IMR-90 (cell line): Measurements from ENCODE around the gene OCLN. TPM values are rescaled to one million over a fixed set of nuclear protein-coding genes. Genes with fewer than 3 reads are reported as not detected.

Experiments
- ATAC-seq: fragments of 200-7000 bp; cut with Tn5 transposase; 2 replicates; pipeline ENCODE4 v1.9.1; 2020; ENCODE audit warnings: low read depth, mild to moderate bottlenecking, moderate library complexity
- BruUV-seq: library from RNA; stranded (reverse); fragments of 400-500 nt; replicated peaks from 2 replicates; lab custom pipeline; 2021; lab: Mats Ljungman, UMichigan
- CTCF ChIA-PET: fragments of 300-600 bp; formaldehyde crosslinking; extraction: SDS; loops from one replicate; lab custom pipeline; 2021; ENCODE audit warnings: antibody characterized with exemption; lab: Yijun Ruan, JAX
- POLR2A ChIA-PET: fragments of 300-600 bp; sonication (Branson Sonifier 250); formaldehyde crosslinking; loops from one replicate; lab custom pipeline; 2022; ENCODE audit warnings: antibody characterized with exemption; ENCODE audit not compliant: unreplicated experiment; lab: Charles Lee
- DNase-seq: peaks from one replicate; pipeline ENCODE4 v3.0.0; 2013
- H2AFZ ChIP-seq: replicated peaks from 2 replicates; pipeline ENCODE3; 2013; ENCODE audit warnings: low read length, mild to moderate bottlenecking; ENCODE audit not compliant: poor library complexity
- H2AK5ac ChIP-seq: 2 replicates; pipeline ENCODE4 v1.6.1; 2013; ENCODE audit warnings: low read depth, low read length, inconsistent platforms
- H2AK9ac ChIP-seq: replicated peaks from 2 replicates; pipeline ENCODE3; 2013; ENCODE audit warnings: mild to moderate bottlenecking, low read depth, low read length, moderate library complexity; ENCODE audit not compliant: poor library complexity
- H2BK120ac ChIP-seq: 2 replicates; pipeline ENCODE4 v1.6.1; 2013; ENCODE audit warnings: low read depth, low read length, inconsistent platforms
- H2BK15ac ChIP-seq: 3 replicates; pipeline ENCODE4 v1.6.1; 2013; ENCODE audit warnings: low read depth, low read length, inconsistent platforms
- H2BK20ac ChIP-seq: 2 replicates; pipeline ENCODE4 v1.6.1; 2013; ENCODE audit warnings: low read depth, mild to moderate bottlenecking, inconsistent platforms, low read length, moderate library complexity
- H2BK5ac ChIP-seq: 2 replicates; pipeline ENCODE4 v1.6.1; 2013; ENCODE audit warnings: mild to moderate bottlenecking, low read depth, low read length, inconsistent platforms; ENCODE audit not compliant: poor library complexity, severe bottlenecking
- H3K14ac ChIP-seq: replicated peaks from 2 replicates; pipeline ENCODE4 v1.6.1; 2013; ENCODE audit warnings: low read depth, low read length, inconsistent platforms
- H3K18ac ChIP-seq: 2 replicates; pipeline ENCODE4 v1.6.1; 2013; ENCODE audit warnings: low read depth, low read length, control low read depth
- H3K23ac ChIP-seq: 2 replicates; pipeline ENCODE4 v1.6.1; 2013; ENCODE audit warnings: low read depth, low read length, inconsistent platforms
- H3K27ac ChIP-seq: 2 replicates; pipeline ENCODE4 v1.5.1; 2013; ENCODE audit warnings: mild to moderate bottlenecking, control low read depth, low read length; ENCODE audit not compliant: insufficient read depth
- H3K27me3 ChIP-seq: 2 replicates; pipeline ENCODE4 v1.6.1; 2013; ENCODE audit warnings: low read length; ENCODE audit not compliant: control insufficient read depth, insufficient read depth
- H3K36me3 ChIP-seq: 2 replicates; pipeline ENCODE4 v1.6.1; 2013; ENCODE audit warnings: low read length, mixed read lengths; ENCODE audit not compliant: control insufficient read depth, insufficient read depth
- H3K4ac ChIP-seq: 2 replicates; pipeline ENCODE4 v1.6.1; 2013; ENCODE audit warnings: low read depth, low read length, inconsistent platforms
- H3K4me1 ChIP-seq: 2 replicates; pipeline ENCODE4 v1.6.1; 2013; ENCODE audit warnings: low read length, mixed read lengths; ENCODE audit not compliant: control insufficient read depth, insufficient read depth
- H3K4me2 ChIP-seq: 2 replicates; pipeline ENCODE4 v1.6.1; 2013; ENCODE audit warnings: low read depth, mild to moderate bottlenecking, control low read depth, low read length, moderate library complexity
- H3K4me3 ChIP-seq: 2 replicates; pipeline ENCODE4 v1.5.1; 2013; ENCODE audit warnings: low read depth, mild to moderate bottlenecking, control low read depth, low read length, moderate library complexity; ENCODE audit not compliant: insufficient read depth
- H3K56ac ChIP-seq: 2 replicates; pipeline ENCODE4 v1.6.1; 2013; ENCODE audit warnings: low read length, inconsistent platforms; ENCODE audit not compliant: insufficient read depth; ENCODE audit errors: extremely low read depth
- H3K79me1 ChIP-seq, 2 experiments: 2 replicates each; pipeline ENCODE4 v1.6.1; 2013; ENCODE audit warnings: low read length in 2 of 2, inconsistent platforms in 1 of 2, low read depth in 1 of 2
- H3K9ac ChIP-seq: 2 replicates; pipeline ENCODE4 v1.6.1; 2013; ENCODE audit warnings: low read depth, low read length, control low read depth
- H3K9me1 ChIP-seq: 2 replicates; pipeline ENCODE4 v1.6.1; 2013; ENCODE audit warnings: low read length, inconsistent platforms; ENCODE audit not compliant: insufficient read depth
- H3K9me3 ChIP-seq: 2 replicates; pipeline ENCODE4 v1.6.1; 2013; ENCODE audit warnings: low read length; ENCODE audit not compliant: control insufficient read depth, insufficient read depth
- H4K20me1 ChIP-seq: 2 replicates; pipeline ENCODE4 v1.6.1; 2013; ENCODE audit warnings: low read length, inconsistent platforms; ENCODE audit not compliant: insufficient read depth
- H4K5ac ChIP-seq: 2 replicates; pipeline ENCODE4 v1.6.1; 2013; ENCODE audit warnings: mild to moderate bottlenecking, low read depth, low read length, control low read depth
- H4K8ac ChIP-seq, 2 experiments: 2 replicates each; pipeline ENCODE4 v1.6.1; 2013; ENCODE audit warnings: low read depth in 2 of 2, low read length in 2 of 2, control low read depth in 1 of 2, inconsistent platforms in 1 of 2
- H4K91ac ChIP-seq: 2 replicates; pipeline ENCODE4 v1.6.1; 2013; ENCODE audit warnings: low read depth, low read length, inconsistent platforms; ENCODE audit not compliant: insufficient read depth
- FOS ChIP-seq: fragments of 150-350 bp; IDR thresholded peaks from 2 replicates; pipeline ENCODE4 v1.6.1; 2016; ENCODE audit warnings: low read depth, low read length
- NFE2L2 ChIP-seq: fragments of 150-350 bp; IDR thresholded peaks from 2 replicates; pipeline ENCODE4 v1.6.1; 2016; ENCODE audit warnings: low read depth, mild to moderate bottlenecking, low read length
- POLR2A ChIP-seq: IDR thresholded peaks from 2 replicates; pipeline ENCODE4 v1.6.1; 2012; ENCODE audit warnings: mild to moderate bottlenecking, low read depth, low read length
- RAD21 ChIP-seq: IDR thresholded peaks from 2 replicates; pipeline ENCODE4 v1.6.1; 2012; ENCODE audit warnings: low read length, improper control_type of control experiment
- RFX5 ChIP-seq: IDR thresholded peaks from 2 replicates; pipeline ENCODE4 v1.8.0; 2012; ENCODE audit warnings: low read depth, mild to moderate bottlenecking, low read length, moderate library complexity
- WGBS, 2 experiments: methylation state at CpG; one replicate each; pipeline versions ENCODE4 v1.1.5 to v1.1.7; 2013; ENCODE audit warnings: missing lambda C conversion rate in 2 of 2; ENCODE audit not compliant: insufficient read length in 1 of 2; ENCODE audit errors: extremely low coverage in 2 of 2; 5-methylcytosine and 5-hydroxymethylcytosine counted together
- dilution Hi-C: fragments of 300-500 bp; cut with HindIII; formaldehyde crosslinking; loops from one replicate; pipeline ENCODE4 v1.14.3; 2018; ENCODE audit warnings: low sequenced_read_pairs; ENCODE audit not compliant: unreplicated experiment
- in situ Hi-C: fragments of 300-500 bp; cut with MboI; formaldehyde crosslinking; loops from 3 replicates; pipeline ENCODE4 v1.14.3; 2019; ENCODE audit warnings: low sequenced_read_pairs, inconsistent platforms, mixed read lengths
- intact Hi-C: fragments of 100-400 bp; cut with micrococcal nuclease; formaldehyde crosslinking; loops from 2 replicates; pipeline ENCODE4 v1.10.0; 2022
- polyA plus RNA-seq, 3 experiments: library from polyadenylated mRNA; depleted of rRNA; stranded (reverse); fragments of >200 nt; gene quantifications; 2 replicates each; pipeline ENCODE4 v1.2.3, GENCODE V29; 2012; ENCODE audit warnings: low replicate concordance in 1 of 3
- total RNA-seq: library from RNA; depleted of rRNA; stranded (reverse); fragments of >200 nt; gene quantifications from 2 replicates; pipeline ENCODE4 v1.2.3, GENCODE V29; 2012
- TF ChIP-seq, protein P1 (sequence below): fragments of 150-350 bp; IDR thresholded peaks from 2 replicates; pipeline ENCODE4 v1.6.1; 2016; ENCODE audit warnings: low read depth, mild to moderate bottlenecking, low read length, moderate library complexity, borderline replicate concordance

OCLN gene
- total and polyA plus RNA-seq, 2 of the 4 experiments (the other 2 are of a cell fraction) = 0.72 to 0.99 TPM

DNA sequence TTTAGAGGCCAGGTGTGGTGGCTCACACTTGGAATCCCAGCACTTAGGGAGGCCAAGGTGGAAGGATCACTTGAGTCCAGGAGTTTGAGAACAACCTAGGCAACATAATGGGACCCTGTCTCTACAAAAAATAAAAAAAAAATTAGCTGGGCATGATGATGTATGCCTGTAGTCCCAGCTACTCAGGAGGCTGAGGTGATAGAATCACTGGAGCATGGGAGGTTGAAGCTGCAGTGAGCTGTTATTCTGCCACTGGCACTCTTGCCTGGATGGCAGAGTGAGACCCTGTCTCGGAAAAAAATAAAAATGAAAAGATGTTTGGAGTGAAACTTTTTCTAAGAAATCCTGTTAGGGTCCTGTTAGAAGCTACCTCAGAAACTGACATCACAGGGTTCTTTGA is 24.2 kb downstream of the OCLN start:
- Histone ChIP-seq H3K23ac (no peak overlapping the region), H3K36me3 (no peaks in the 10 kb centered on the region), H2AK5ac (peak overlapping the region; percentile 21; the same call in 1 of the 2 replicates), H3K4me1 (peaks cover 11% of the 10 kb centered on the region), H4K91ac (no peak overlapping the region), H3K27me3 (no peaks in the 10 kb centered on the region), H3K79me1 (no peaks in the 10 kb centered on the region), H3K4ac (0 out of 2 replicates have a peak overlapping the region, but pooled peaks have one; percentile 23), H2AK9ac (no peak overlapping the region), H3K18ac (no peak overlapping the region; the same call in 1 of the 2 replicates), H3K14ac (no peak overlapping the region), H3K56ac (no peak overlapping the region), H3K9me3 (no peaks in the 10 kb centered on the region), H2BK5ac (no peak overlapping the region), H3K9ac (no peak overlapping the region), H2BK20ac (no peak overlapping the region), H4K8ac (no peak overlapping the region), H3K4me2 (no peak overlapping the region), H4K5ac (no peak overlapping the region), H2AFZ (no peak overlapping the region), H4K20me1 (no peaks in the 10 kb centered on the region), H3K27ac (no peak overlapping the region), H2BK120ac (no peak overlapping the region), H3K4me3 (no peak overlapping the region), H2BK15ac (no peak overlapping the region; the same call in 2 of the 3 replicates), H3K9me1 (no peaks in the 10 kb centered on the region)
- TF ChIP-seq NFE2L2 (no peak), FOS (no peak), RAD21 (no peak), RFX5 (no peak), POLR2A (no peak)
- TF ChIP-seq, protein P1, sequence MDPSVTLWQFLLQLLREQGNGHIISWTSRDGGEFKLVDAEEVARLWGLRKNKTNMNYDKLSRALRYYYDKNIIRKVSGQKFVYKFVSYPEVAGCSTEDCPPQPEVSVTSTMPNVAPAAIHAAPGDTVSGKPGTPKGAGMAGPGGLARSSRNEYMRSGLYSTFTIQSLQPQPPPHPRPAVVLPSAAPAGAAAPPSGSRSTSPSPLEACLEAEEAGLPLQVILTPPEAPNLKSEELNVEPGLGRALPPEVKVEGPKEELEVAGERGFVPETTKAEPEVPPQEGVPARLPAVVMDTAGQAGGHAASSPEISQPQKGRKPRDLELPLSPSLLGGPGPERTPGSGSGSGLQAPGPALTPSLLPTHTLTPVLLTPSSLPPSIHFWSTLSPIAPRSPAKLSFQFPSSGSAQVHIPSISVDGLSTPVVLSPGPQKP = no peak
- intact Hi-C loops = no loop called here
- DNase-seq (no peak), ATAC-seq (no peak)
- POLR2A ChIA-PET = no interaction called here
- in situ Hi-C loops = no loop called here
- CTCF ChIA-PET = interaction anchor here (0.9 to 1.0 kb wide), 2 partner anchors 11 to 20 kb away, joined by 3 to 7 read pairs; no protein-coding TSS in a partner anchor
- BruUV-seq = no TSS peak
- dilution Hi-C loops = no loop called here
- WGBS, 2 experiments = no CpG with 5 or more reads among the region's 1 CpG
